Spinal cord (tissue), 10 donors: ENCODE data around the gene MOAP1. TPM values are rescaled to one million over a fixed set of nuclear protein-coding genes. Genes with fewer than 3 reads are reported as not detected.
A peak's percentile ranks its signal among the peaks of the same experiment; 100 is the strongest.

Experiments used
- DNase-seq, 6 donors: peaks; one replicate each; pipeline versions ENCODE4 v3.0.0 to v3.0.0-alpha.2; 2013 to 2015; ENCODE audit warnings: low spot score in 6 of 6, low read depth in 4 of 6
- H3K27ac ChIP-seq: one replicate; pipeline ENCODE4 v1.5.1; 2013; ENCODE audit warnings: low read depth, low read length, control low read depth
- H3K27me3 ChIP-seq: one replicate; pipeline ENCODE4 v1.6.1; 2013; ENCODE audit warnings: low read length; ENCODE audit not compliant: control insufficient read depth, insufficient read depth
- H3K36me3 ChIP-seq: one replicate; pipeline ENCODE4 v1.6.1; 2013; ENCODE audit warnings: low read length; ENCODE audit not compliant: control insufficient read depth, insufficient read depth
- H3K4me1 ChIP-seq: one replicate; pipeline ENCODE4 v1.6.1; 2013; ENCODE audit warnings: low read length; ENCODE audit not compliant: control insufficient read depth, insufficient read depth
- H3K4me3 ChIP-seq: one replicate; pipeline ENCODE4 v1.5.1; 2013; ENCODE audit warnings: low read depth, low read length, control low read depth
- H3K9me3 ChIP-seq: one replicate; pipeline ENCODE4 v1.6.1; 2013; ENCODE audit warnings: low read length; ENCODE audit not compliant: control insufficient read depth, insufficient read depth
- WGBS: methylation state at CpG from one replicate; pipeline ENCODE4 v1.1.5; 2013; ENCODE audit warnings: missing lambda C conversion rate; ENCODE audit not compliant: insufficient coverage; 5-methylcytosine and 5-hydroxymethylcytosine counted together
- polyA plus RNA-seq, 2 donors: library from polyadenylated mRNA; unstranded; fragments of 120-200 nt; gene quantifications; one replicate each; pipeline ENCODE4 v1.2.1, GENCODE V29; 2013; ENCODE audit not compliant: insufficient read length in 2 of 2
- total RNA-seq, 2 donors: library from RNA; depleted of rRNA in 1 of 2; stranded (reverse); fragments of 120-200 nt in 1 of 2; fragments of >200 nt in 1 of 2; gene quantifications; one replicate each; pipeline versions ENCODE4 v1.2.3 to v1.2.4, GENCODE V29; 2013 to 2014
- donor health status: healthy.

Gene MOAP1
- total and polyA plus RNA-seq, 4 donors: 68.3 to 157 (median 147) TPM

DNA sequence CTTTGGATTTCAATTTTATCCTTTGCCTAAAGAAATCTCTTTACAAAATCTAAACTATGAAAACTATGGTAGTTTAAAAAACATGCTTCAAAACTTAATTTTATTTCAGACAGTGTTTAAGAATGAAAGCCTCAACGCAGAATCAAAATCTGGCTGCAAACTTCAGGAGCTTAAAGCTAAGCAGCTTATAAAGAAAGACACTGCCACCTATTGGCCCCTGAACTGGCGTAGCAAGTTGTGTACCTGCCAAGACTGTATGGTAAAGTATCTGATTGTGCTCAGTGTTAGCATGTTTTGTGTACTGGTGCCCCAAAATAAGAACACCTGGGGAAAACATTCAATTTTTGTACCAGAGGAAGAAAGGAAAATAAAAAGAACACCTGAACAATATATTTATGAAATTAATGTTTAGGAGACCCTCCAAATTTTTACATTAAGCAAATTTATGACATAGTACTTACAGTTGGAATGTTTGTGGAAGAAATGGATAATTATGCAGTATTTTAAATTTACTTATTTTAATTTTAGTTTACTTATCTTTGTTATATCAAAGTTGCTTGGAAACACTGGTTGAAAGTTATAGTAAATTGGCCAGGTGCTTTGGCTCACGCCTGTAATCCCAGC is 34.5 kb upstream of the MOAP1 start:
- H3K4me3 ChIP-seq: no peak overlapping the region
- peak in 4 of 6 donors; percentile 7 to 91 (median 55) for DNase-seq
- no peaks in the 10 kb centered on the region for H3K27me3 ChIP-seq
- no peaks in the 10 kb centered on the region for H3K9me3 ChIP-seq
- H3K27ac ChIP-seq: no peak overlapping the region
- WGBS: 100% methylated on average over 1 of the region's 3 CpGs
- H3K36me3 ChIP-seq: peaks cover 61% of the 10 kb centered on the region
- no peaks in the 10 kb centered on the region for H3K4me1 ChIP-seq

DNA sequence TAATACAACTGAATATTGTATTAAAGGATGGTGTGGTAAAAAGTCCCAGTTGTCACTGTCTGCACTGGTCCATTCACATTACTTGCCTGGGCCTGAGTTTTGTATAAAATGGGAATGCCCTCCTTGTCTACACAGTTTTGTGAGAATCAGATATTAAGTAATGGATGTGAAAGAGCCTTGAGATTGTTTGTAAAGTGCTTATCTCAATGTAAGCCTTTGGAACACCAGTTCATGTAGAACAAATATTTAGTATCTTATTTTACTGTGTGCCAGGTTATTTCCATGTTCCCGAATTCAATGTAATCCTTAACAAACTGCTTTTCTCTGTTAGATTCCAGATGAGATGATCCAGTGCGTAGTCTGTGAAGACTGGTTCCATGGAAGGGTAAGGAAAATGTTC is 29.9 kb upstream of the MOAP1 start:
- no peak for DNase-seq
- no peak overlapping the region for H3K27ac ChIP-seq
- no CpG with 5 or more reads among the region's 2 CpGs for WGBS
- H3K9me3 ChIP-seq: no peaks in the 10 kb centered on the region
- H3K4me1 ChIP-seq: no peaks in the 10 kb centered on the region
- no peaks in the 10 kb centered on the region for H3K27me3 ChIP-seq
- H3K4me3 ChIP-seq: no peak overlapping the region
- peaks cover 50% of the 10 kb centered on the region for H3K36me3 ChIP-seq

DNA sequence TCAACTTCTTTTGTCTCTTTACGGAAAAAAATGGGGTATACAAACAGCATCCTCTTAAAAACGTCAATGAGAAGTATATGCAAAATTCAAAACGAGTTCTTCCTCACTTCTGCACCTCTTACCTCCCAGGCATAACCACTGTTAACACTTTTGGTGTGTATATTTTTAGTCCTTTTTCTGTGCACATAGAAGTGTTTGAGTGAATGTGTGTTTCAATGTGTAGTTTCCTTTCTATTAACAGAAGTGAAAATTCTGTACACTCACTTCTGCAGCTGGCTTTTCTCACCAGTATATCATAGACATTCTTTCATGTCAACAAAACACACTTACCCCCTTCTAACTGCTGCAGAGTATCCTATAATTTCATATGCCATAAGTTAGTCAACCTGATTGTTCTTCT is 27.7 kb upstream of the MOAP1 start:
- no peak for DNase-seq
- Histone ChIP-seq H3K9me3 (no peaks in the 10 kb centered on the region), H3K27me3 (no peaks in the 10 kb centered on the region), H3K4me1 (peaks cover 4% of the 10 kb centered on the region), H3K27ac (no peak overlapping the region), H3K36me3 (peaks cover 42% of the 10 kb centered on the region), H3K4me3 (no peak overlapping the region)
- 100% methylated on average over 1 of the region's 3 CpGs for WGBS

DNA sequence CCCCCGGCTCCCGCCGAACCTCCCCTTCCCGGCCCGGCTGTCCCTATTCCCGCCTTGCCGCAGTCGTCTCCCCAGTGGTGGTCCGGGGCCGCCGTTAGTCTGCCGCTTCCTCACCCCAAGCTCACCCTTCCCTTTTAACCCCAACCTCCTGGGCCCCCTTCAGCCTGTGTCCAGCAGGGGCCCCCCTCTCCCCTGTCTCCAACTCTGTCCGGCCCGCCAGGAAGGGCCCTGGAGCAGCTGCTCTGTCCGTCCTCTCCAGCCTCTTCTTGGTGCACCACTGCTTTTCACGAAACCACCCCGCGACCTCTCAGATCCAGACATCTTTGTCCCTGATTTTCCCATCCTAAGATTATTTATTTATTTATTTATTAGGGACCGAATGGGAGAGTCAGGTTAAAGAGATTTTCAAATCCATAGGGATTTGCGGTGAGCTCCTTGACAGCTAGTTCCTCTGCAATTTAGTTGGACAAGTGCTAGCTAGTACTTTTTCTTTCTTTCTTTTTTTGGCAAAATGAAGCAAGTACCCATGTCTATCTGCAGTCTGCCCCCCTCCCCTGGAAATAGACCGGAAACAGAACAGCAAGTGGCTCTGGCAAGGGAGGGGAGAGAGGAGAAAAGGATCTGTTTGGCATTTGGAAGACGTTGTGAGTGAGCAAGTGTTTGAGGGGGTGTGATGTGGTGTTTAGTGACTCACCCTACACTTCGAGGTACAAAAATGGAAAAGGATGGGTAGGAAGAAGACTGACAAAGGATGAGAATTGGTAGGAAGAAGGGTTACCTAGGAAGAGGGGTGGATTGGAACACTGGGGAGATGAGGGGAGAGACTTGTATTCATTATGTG is 23.0 kb upstream of the MOAP1 start:
- Histone ChIP-seq H3K4me1 (peaks cover 13% of the 10 kb centered on the region), H3K36me3 (peaks cover 11% of the 10 kb centered on the region), H3K27me3 (no peaks in the 10 kb centered on the region), H3K27ac (peak overlapping the region; percentile 86), H3K9me3 (no peaks in the 10 kb centered on the region), H3K4me3 (peak overlapping the region; percentile 82)
- peak in 5 of 6 donors; percentile 12 to 76 (median 40) for DNase-seq
- WGBS: 0% methylated on average over 18 of the region's 23 CpGs

DNA sequence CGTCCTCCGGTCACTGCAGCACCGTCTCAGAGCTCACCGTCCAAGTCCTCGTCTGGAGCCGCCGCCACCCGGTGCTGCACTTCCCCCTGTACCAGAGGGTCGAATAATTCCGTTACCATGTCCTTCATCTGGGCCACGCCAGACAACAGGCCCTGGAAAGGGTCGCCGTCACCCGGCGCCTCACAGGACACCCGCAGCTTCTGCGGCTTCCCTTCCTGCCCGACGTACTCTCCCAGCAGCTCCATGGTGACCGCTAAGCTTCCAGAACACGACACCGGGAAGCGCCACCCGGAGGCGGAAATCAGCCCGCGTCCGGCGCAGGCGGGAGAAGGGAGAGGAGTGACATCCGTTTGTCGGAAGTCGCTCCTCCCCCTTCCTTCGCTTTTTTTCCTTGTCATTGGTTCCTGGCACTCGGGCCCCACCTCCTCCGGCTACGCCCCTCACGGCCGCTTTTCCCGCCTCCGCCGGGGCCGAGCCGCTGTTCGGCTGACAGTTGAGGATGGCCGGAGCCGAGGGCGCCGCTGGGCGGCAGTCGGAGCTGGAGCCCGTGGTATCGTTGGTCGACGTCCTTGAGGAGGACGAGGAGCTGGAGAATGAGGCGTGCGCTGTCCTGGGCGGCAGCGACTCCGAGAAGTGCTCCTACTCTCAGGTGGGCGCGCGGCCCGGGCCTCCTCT is 22.2 kb upstream of the MOAP1 start, which contains the start of the genes GON7 and UBR7:
Gene GON7 (minus strand): TSS at position 273 of the 675 bp plus-strand sequence. CDS start 28 bp downstream, at position 245.
Gene UBR7 (plus strand): TSS at position 464 of the 675 bp plus-strand sequence. CDS start 36 bp downstream, at position 500.
- 0% methylated on average over 60 of the region's 65 CpGs for WGBS
- H3K4me1 ChIP-seq: peaks cover 13% of the 10 kb centered on the region

DNA sequence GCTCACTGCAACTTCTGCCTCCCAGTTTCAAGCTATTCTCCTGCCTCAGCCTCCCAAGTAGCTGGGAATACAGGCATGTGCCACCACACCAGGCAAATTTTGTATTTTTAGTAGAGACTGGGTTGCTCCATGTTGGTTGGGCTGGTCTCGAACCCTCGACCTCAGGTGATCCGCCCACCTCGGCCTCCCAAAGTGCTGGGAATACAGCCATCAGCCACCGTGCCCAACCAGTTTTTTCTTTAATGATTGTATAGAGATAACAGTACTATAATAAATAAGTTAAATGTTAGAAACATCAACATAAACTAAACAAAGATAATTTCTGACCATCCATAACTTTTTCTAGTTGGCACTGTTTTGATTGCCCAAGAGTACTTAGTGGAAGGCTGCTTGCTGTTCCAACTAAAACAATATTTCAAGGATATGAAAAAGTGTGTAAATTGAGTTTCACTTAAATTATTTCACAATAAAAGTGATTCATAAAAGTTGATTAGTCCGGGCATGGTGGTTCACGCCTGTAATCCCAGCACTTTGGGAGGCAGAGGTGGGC is 16.5 kb upstream of the MOAP1 start:
- no peak overlapping the region for H3K4me3 ChIP-seq
- H3K9me3 ChIP-seq: no peaks in the 10 kb centered on the region
- peaks cover 8% of the 10 kb centered on the region for H3K4me1 ChIP-seq
- no CpG with 5 or more reads among the region's 7 CpGs for WGBS
- H3K27me3 ChIP-seq: no peaks in the 10 kb centered on the region
- peaks cover 5% of the 10 kb centered on the region for H3K36me3 ChIP-seq
- DNase-seq: no peak
- no peak overlapping the region for H3K27ac ChIP-seq

More for the DNA sequence above, 22.2 kb upstream of the MOAP1 start, which contains the start of the genes GON7 and UBR7:
- DNase-seq: peak; percentile 87 to 99 (median 94)
- H3K9me3 ChIP-seq: no peaks in the 10 kb centered on the region
- H3K27ac ChIP-seq: peak within 1 kb of the TSS; percentile 86
- peaks cover 11% of the 10 kb centered on the region for H3K36me3 ChIP-seq
- peak within 1 kb of the TSS; percentile 82 for H3K4me3 ChIP-seq
- no peaks in the 10 kb centered on the region for H3K27me3 ChIP-seq

DNA sequence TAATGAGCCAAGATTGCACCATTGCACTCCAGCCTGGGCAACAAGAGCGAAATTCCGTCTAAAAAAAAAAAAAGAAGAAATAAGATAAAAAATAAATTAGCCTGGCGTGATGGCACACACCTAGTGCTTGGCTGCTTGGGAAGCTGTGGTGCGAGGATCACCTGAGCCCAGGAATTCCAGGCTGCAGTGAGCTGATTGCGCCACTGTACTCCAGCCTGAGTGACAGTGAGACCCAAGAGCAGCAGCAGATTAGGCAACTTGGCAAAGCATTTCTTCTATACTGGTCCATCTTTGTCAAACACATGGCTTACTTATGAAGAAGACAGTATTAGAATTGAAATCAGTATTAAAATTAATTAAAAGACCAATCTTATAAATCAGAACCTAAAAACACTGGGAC is 15.9 kb upstream of the MOAP1 start:
- Histone ChIP-seq H3K27ac (no peak overlapping the region), H3K4me3 (no peak overlapping the region), H3K4me1 (peaks cover 3% of the 10 kb centered on the region), H3K27me3 (no peaks in the 10 kb centered on the region), H3K36me3 (peaks cover 5% of the 10 kb centered on the region), H3K9me3 (no peaks in the 10 kb centered on the region)
- WGBS: 100% methylated on average over 5 of the region's 5 CpGs
- DNase-seq: no peak

DNA sequence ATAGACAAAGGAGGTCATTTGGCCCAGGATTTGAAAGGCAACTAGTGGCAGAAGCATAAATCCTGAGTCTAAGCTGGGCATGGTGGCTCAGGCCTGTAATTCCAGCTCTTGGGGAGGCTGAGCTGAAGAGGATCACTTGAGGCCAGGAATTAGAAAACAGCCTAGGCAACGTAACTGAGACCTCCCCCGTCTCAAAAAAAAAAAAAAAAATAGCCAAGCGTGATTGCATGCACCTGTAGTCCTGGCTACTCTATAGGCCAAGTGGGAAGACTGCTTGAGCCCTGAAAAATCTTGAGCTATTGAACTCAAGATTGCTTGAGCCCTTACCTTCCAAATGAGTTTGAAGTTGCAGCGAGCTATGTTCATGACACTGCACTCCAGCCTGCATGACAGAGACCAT is 14.3 kb upstream of the MOAP1 start:
- no peak for DNase-seq
- Histone ChIP-seq H3K4me1 (no peaks in the 10 kb centered on the region), H3K36me3 (peaks cover 2% of the 10 kb centered on the region), H3K27ac (no peak overlapping the region), H3K4me3 (no peak overlapping the region), H3K27me3 (no peaks in the 10 kb centered on the region), H3K9me3 (no peaks in the 10 kb centered on the region)
- 92% methylated on average over 4 of the region's 4 CpGs for WGBS

DNA sequence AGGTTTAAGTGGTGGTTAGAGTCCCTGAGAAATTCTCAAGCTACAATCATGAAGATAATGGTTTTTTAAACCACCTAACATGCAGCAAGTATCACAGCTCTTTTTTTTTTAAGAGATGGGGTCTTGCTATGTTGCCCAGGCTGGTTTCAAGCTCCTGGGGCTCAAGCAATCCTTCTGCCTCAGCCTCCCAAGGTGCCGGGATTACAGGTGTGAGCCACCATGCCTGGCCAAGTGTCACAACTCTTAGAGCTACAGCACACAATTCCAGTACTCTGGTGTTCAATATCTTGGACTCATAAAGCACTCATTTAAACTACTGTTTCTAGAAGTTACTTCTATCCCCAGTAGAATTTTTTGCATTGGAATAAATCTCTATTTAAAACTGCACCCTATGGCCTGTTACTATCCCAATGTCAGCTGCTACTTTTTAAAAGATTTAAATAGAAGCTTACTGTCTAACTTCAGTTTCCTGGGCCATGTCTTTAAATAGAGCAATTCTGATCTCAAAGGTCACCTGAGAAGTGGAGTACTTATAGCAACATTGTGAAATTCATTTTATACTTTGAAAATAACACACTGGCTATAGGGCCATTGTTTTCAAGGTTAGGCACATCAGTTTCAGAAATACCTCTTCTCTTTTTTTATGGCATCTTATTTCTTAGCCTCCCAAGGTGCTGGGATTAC is 10.8 kb upstream of the MOAP1 start:
- Histone ChIP-seq H3K27ac (no peak overlapping the region), H3K4me1 (no peaks in the 10 kb centered on the region), H3K9me3 (no peaks in the 10 kb centered on the region), H3K36me3 (peaks cover 2% of the 10 kb centered on the region), H3K4me3 (no peak overlapping the region), H3K27me3 (no peaks in the 10 kb centered on the region)
- DNase-seq: no peak
- 100% methylated on average over 1 of the region's 1 CpG for WGBS
